K562 (cell line): Measurements from ENCODE around the gene CCAR1. TPM values are rescaled to one million over a fixed set of nuclear protein-coding genes. Genes with fewer than 3 reads are reported as not detected.

Experiments used
- ATF6 ChIP-seq: sonication (generic); formaldehyde crosslinking; IDR thresholded peaks from 2 replicates; pipeline ENCODE4 v1.4.0; 2020; ENCODE audit warnings: mild to moderate bottlenecking, missing genetic modification reagents
- CAMTA2 ChIP-seq: fragments of 250-450 bp; sonication (Bioruptor Pico); conservative IDR thresholded peaks from 2 replicates; pipeline ENCODE4 v1.5.1; 2022
- CBFA2T3 ChIP-seq: fragments of 450-650 bp; IDR thresholded peaks from 2 replicates; pipeline ENCODE4 v1.6.1; 2017
- CBX1 ChIP-seq: sonication (generic); IDR thresholded peaks from 2 replicates; pipeline ENCODE4 v1.6.1; 2016; ENCODE audit warnings: antibody characterized with exemption, low read depth, mild to moderate bottlenecking
- GATAD2A ChIP-seq: fragments of 450-650 bp; IDR thresholded peaks from 2 replicates; pipeline ENCODE4 v1.6.1; 2017
- HNRNPLL ChIP-seq: fragments of 200-400 bp; formaldehyde crosslinking; IDR thresholded peaks from 2 replicates; pipeline ENCODE4 v1.6.1; 2017; ENCODE audit warnings: low read length, low read depth, mild to moderate bottlenecking; ENCODE audit not compliant: poor library complexity, severe bottlenecking
- KLF10 ChIP-seq: fragments of 250-450 bp; sonication (Bioruptor Pico); IDR thresholded peaks from 2 replicates; pipeline ENCODE4 v1.6.1; 2021; ENCODE audit warnings: matching md5 sums
- LCOR ChIP-seq: sonication (generic); formaldehyde crosslinking; IDR thresholded peaks from 2 replicates; pipeline ENCODE4 v1.8.0; 2022; ENCODE audit warnings: mild to moderate bottlenecking, missing genetic modification reagents
- MEF2A ChIP-seq: IDR thresholded peaks from 2 replicates; pipeline ENCODE4 v1.6.1; 2011; ENCODE audit warnings: low read depth, mild to moderate bottlenecking, low read length, moderate library complexity; ENCODE audit not compliant: control insufficient read depth
- MLLT1 ChIP-seq, 2 experiments: fragments of 450-650 bp; IDR thresholded peaks; 2 replicates each; pipeline ENCODE4 v1.6.1; 2016
- SIX5 ChIP-seq, 2 experiments: IDR thresholded peaks; 2 replicates each; pipeline ENCODE4 v1.6.1; 2011; ENCODE audit warnings: low read length in 2 of 2, borderline replicate concordance in 1 of 2, low read depth in 1 of 2, mild to moderate bottlenecking in 1 of 2, moderate library complexity in 1 of 2; ENCODE audit not compliant: insufficient read depth in 1 of 2
- SMAD2 ChIP-seq: fragments of 150-350 bp; IDR thresholded peaks from 2 replicates; pipeline ENCODE4 v1.6.1; 2014; ENCODE audit warnings: low read depth, mild to moderate bottlenecking, low read length
- SREBF2 ChIP-seq: sonication (generic); formaldehyde crosslinking; IDR thresholded peaks from 2 replicates; pipeline ENCODE4 v1.4.0; 2020; ENCODE audit warnings: mild to moderate bottlenecking, missing genetic modification reagents
- TAF15 ChIP-seq: fragments of 200-400 bp; formaldehyde crosslinking; IDR thresholded peaks from 2 replicates; pipeline ENCODE4 v1.6.1; 2017; ENCODE audit warnings: mild to moderate bottlenecking, low read depth, low read length, moderate library complexity
- TRIM24 ChIP-seq, 2 experiments: fragments of 450-650 bp; IDR thresholded peaks; 2 replicates each; pipeline ENCODE4 v1.6.1; 2016
- XRCC3 ChIP-seq: fragments of 450-650 bp; IDR thresholded peaks from 2 replicates; pipeline ENCODE4 v1.6.1; 2017; ENCODE audit warnings: mild to moderate bottlenecking, moderate library complexity
- ZFP1 ChIP-seq: fragments of 450-650 bp; formaldehyde crosslinking; IDR thresholded peaks from 2 replicates; pipeline ENCODE4 v1.4.0; 2020; ENCODE audit warnings: mild to moderate bottlenecking, mixed read lengths
- ZFX ChIP-seq: sonication (generic); formaldehyde crosslinking; IDR thresholded peaks from 2 replicates; pipeline ENCODE4 v1.8.0; 2022; ENCODE audit warnings: mild to moderate bottlenecking, missing genetic modification reagents, moderate library complexity
- ZNF165 ChIP-seq: fragments of 250-450 bp; sonication (Bioruptor Pico); IDR thresholded peaks from 2 replicates; pipeline ENCODE4 v1.4.0; 2020; ENCODE audit warnings: borderline replicate concordance
- ZNF232 ChIP-seq: sonication (generic); formaldehyde crosslinking; IDR thresholded peaks from 2 replicates; pipeline ENCODE4 v1.8.0; 2022; ENCODE audit warnings: mild to moderate bottlenecking, missing genetic modification reagents
- ZNF253 ChIP-seq: fragments of 250-450 bp; sonication (Bioruptor Pico); conservative IDR thresholded peaks from 2 replicates; pipeline ENCODE4 v1.6.1; 2021; ENCODE audit warnings: mild to moderate bottlenecking
- ZNF274 ChIP-seq: IDR thresholded peaks from 2 replicates; pipeline ENCODE4 v1.6.1; 2011; ENCODE audit warnings: low read depth, mild to moderate bottlenecking, low read length, moderate library complexity, borderline replicate concordance
- ZNF445 ChIP-seq: fragments of 250-450 bp; sonication (Bioruptor Pico); IDR thresholded peaks from 2 replicates; pipeline ENCODE4 v1.4.0; 2020; ENCODE audit warnings: low read depth, mild to moderate bottlenecking, moderate library complexity
- ZNF695 ChIP-seq: fragments of 450-650 bp; formaldehyde crosslinking; IDR thresholded peaks from 2 replicates; pipeline ENCODE4 v1.4.0; 2020; ENCODE audit warnings: mild to moderate bottlenecking, moderate library complexity
- ZNF699 ChIP-seq: fragments of 250-450 bp; sonication (Bioruptor Pico); IDR thresholded peaks from 2 replicates; pipeline ENCODE4 v1.8.0; 2021; ENCODE audit warnings: mild to moderate bottlenecking, moderate library complexity; ENCODE audit not compliant: insufficient replicate concordance
- ZNF707 ChIP-seq: fragments of 250-450 bp; sonication (Bioruptor Pico); conservative IDR thresholded peaks from 2 replicates; pipeline ENCODE4 v1.8.0; 2022; ENCODE audit warnings: inconsistent platforms, mild to moderate bottlenecking, moderate library complexity
- polyA plus RNA-seq, 8 experiments: library from polyadenylated mRNA; depleted of rRNA in 4 of 8; stranded (reverse) in 5 of 8; unstranded in 3 of 8; fragments of >200 nt; fragmentation: Nextera tagmentation in 2 of 8; fragmentation: Illumina TruSeq in 1 of 8; extraction: Ambion mirVana in 2 of 8; extraction: Trizol in 1 of 8; gene quantifications; 2 replicates each; pipeline versions ENCODE4 v1.2.1 to v1.2.3, GENCODE V29; 2011 to 2014; ENCODE audit warnings: inconsistent platforms in 1 of 8, missing spikeins in 1 of 8
- total RNA-seq, 7 experiments: library from RNA; depleted of rRNA in 6 of 7; stranded (reverse); fragments of >200 nt in 6 of 7; fragmentation: Illumina TruSeq in 2 of 7; extraction: Trizol in 2 of 7; gene quantifications; 2 replicates each; pipeline versions ENCODE4 v1.2.1 to v1.2.3, GENCODE V29; 2011 to 2021; ENCODE audit warnings: low replicate concordance in 1 of 7

Gene CCAR1
- total and polyA plus RNA-seq, 9 of the 15 experiments (the other 6 are each of a cell fraction or from before 2014, with no cell fraction given), result 44.8 to 173 (median 111) TPM

GRCh38 chr10:68720793-68721672, at the start of gene CCAR1 (continued):
- TF ChIP-seq ATF6 (CRISPR knock-in tag) (peak; percentile 79), ZFP1 (no peak), KLF10 (no peak), ZNF253 (CRISPR knock-in tag) (no peak), ZNF695 (CRISPR knock-in tag) (no peak), MLLT1 (IDR thresholded peaks at IDR 0.05) (peak in 1 of 2 experiments; percentile 80; a peak in 2 of 4 replicates), ZNF445 (CRISPR knock-in tag) (no peak), CAMTA2 (CRISPR knock-in tag) (no peak), ZNF707 (CRISPR knock-in tag) (0 out of 2 replicates have a peak, but pooled peaks have one; percentile 46), CBX1 (peak; percentile 4; the same call in 1 of the 2 replicates), ZFX (CRISPR knock-in tag) (peak; percentile 99), CBFA2T3 (no peak), SREBF2 (no peak), ZNF274 (no peak), ZNF165 (CRISPR knock-in tag) (0 out of 2 replicates have a peak, but pooled peaks have one; percentile 2), MEF2A (no peak), GATAD2A (peak; percentile 84; the same call in 1 of the 2 replicates), SIX5 (IDR thresholded peaks at IDR 0.05; ENCODE audit: borderline replicate concordance in 1 of 2, insufficient read depth in 1 of 2, low read depth in 1 of 2, low read length in 2 of 2) (no peak), TAF15 (no peak), HNRNPLL (peak; percentile 91), ZNF699 (CRISPR knock-in tag) (no peak), ZNF232 (CRISPR knock-in tag) (peak; percentile 85; the same call in 1 of the 2 replicates), LCOR (CRISPR knock-in tag) (peak; percentile 16; the same call in 1 of the 2 replicates), XRCC3 (no peak), TRIM24 (IDR thresholded peaks at IDR 0.05) (peak in 1 of 2 experiments; percentile 31; a peak in 1 of 4 replicates), SMAD2 (no peak)
